T-cell (primary cell): Measurements from ENCODE around the gene POLR3E. TPM values are rescaled to one million over a fixed set of nuclear protein-coding genes. Genes with fewer than 3 reads are reported as not detected.

Experiments
- ATAC-seq, 4 experiments: fragments of 200-7000 bp in 3 of 4; fragments of 150-1000 bp in 1 of 4; cut with Tn5 transposase; replicated peaks in 1 of 4; 1 replicate in 3 of 4; 2 replicates in 1 of 4; pipeline ENCODE4 v1.10.0; 2021; ENCODE audit warnings: moderate library complexity in 3 of 4, mild to moderate bottlenecking in 2 of 4, moderate number of reproducible peaks in 1 of 4
- CTCF ChIA-PET, 2 donors: fragments of 300-600 bp; sonication (Branson Sonifier 250); formaldehyde crosslinking; loops; one replicate each; lab custom pipeline; 2022; ENCODE audit warnings: antibody characterized with exemption in 2 of 2; lab: Charles Lee
- POLR2A ChIA-PET, 2 donors: fragments of 300-600 bp; sonication (Branson Sonifier 250); formaldehyde crosslinking; loops; one replicate each; lab custom pipeline; 2022; ENCODE audit warnings: antibody characterized with exemption in 2 of 2; lab: Charles Lee
- DNase-seq, 35 experiments: peaks; one replicate each; pipeline versions ENCODE4 v3.0.0 to v3.0.0-alpha.2; 2013 to 2023
- H3K27ac ChIP-seq: one replicate; pipeline ENCODE4 v1.5.1; 2013; ENCODE audit warnings: low read length
- H3K27me3 ChIP-seq, 2 experiments: replicated peaks in 1 of 2; 1 replicate in 1 of 2; 2 replicates in 1 of 2; pipeline versions ENCODE4 v1.6.1 to v1.7.0; 2013; ENCODE audit warnings: low read length in 1 of 2, mixed read lengths in 1 of 2; ENCODE audit not compliant: control insufficient read depth in 2 of 2, insufficient read depth in 2 of 2; ENCODE audit errors: extremely low read depth in 1 of 2
- H3K36me3 ChIP-seq, 2 donors: 1 replicate in 1 of 2; 2 replicates in 1 of 2; pipeline versions ENCODE4 v1.6.1 to v1.7.0; 2013; ENCODE audit warnings: low read length in 1 of 2; ENCODE audit not compliant: control insufficient read depth in 2 of 2, insufficient read depth in 1 of 2; ENCODE audit errors: extremely low read depth in 1 of 2
- H3K4me1 ChIP-seq, 2 experiments: 1 replicate in 1 of 2; 2 replicates in 1 of 2; pipeline versions ENCODE4 v1.6.1 to v1.7.0; 2013; ENCODE audit warnings: low read length in 2 of 2, mixed read lengths in 1 of 2; ENCODE audit not compliant: insufficient read depth in 2 of 2, control insufficient read depth in 1 of 2; ENCODE audit errors: extremely low read depth in 1 of 2
- H3K4me3 ChIP-seq, 2 donors: 1 replicate in 1 of 2; 2 replicates in 1 of 2; pipeline versions ENCODE4 v1.5.1 to v1.7.0; 2013; ENCODE audit warnings: mild to moderate bottlenecking in 2 of 2, low read length in 1 of 2, moderate library complexity in 1 of 2; ENCODE audit not compliant: control insufficient read depth in 1 of 2; ENCODE audit errors: extremely low read depth in 1 of 2
- H3K9me3 ChIP-seq: 2 replicates; pipeline ENCODE4 v1.7.0; 2013
- H3K27ac Mint-ChIP-seq, 2 donors: one replicate each; pipeline ENCODE4 v1.8.0; 2020 to 2021; ENCODE audit warnings: mild to moderate bottlenecking in 2 of 2, mixed read lengths in 2 of 2
- H3K27me3 Mint-ChIP-seq, 2 donors: one replicate each; pipeline ENCODE4 v1.8.0; 2021 to 2022; ENCODE audit warnings: mixed read lengths in 2 of 2
- H3K36me3 Mint-ChIP-seq: one replicate; pipeline ENCODE4 v1.8.0; 2021; ENCODE audit warnings: mixed read lengths
- H3K4me1 Mint-ChIP-seq, 3 donors: one replicate each; pipeline ENCODE4 v1.8.0; 2020 to 2022; ENCODE audit warnings: mixed read lengths in 3 of 3, mild to moderate bottlenecking in 1 of 3
- H3K4me3 Mint-ChIP-seq, 3 donors: one replicate each; pipeline ENCODE4 v1.8.0; 2020 to 2022; ENCODE audit warnings: mild to moderate bottlenecking in 3 of 3, mixed read lengths in 3 of 3, moderate library complexity in 3 of 3
- H3K9me3 Mint-ChIP-seq, 3 donors: one replicate each; pipeline ENCODE4 v1.8.0; 2020 to 2022; ENCODE audit warnings: mixed read lengths in 3 of 3
- WGBS: methylation state at CpG from one replicate; pipeline ENCODE4 v1.1.5; 2013; ENCODE audit warnings: missing lambda C conversion rate; ENCODE audit not compliant: insufficient coverage; 5-methylcytosine and 5-hydroxymethylcytosine counted together
- total RNA-seq, 35 experiments: library from RNA in 6 of 35; stranded (reverse) in 6 of 35; fragments of 120-200 nt in 1 of 35; gene quantifications; one replicate each; pipeline versions ENCODE4 v1.2.1 to v1.2.4 and lab custom pipeline; 2013 to 2026

The POLR3E gene
- total RNA-seq, 5 donors from 2014 or later (not counting 1 experiment from before 2014, with no cell fraction given), result 79.3 to 174 (median 99.7) TPM

DNA sequence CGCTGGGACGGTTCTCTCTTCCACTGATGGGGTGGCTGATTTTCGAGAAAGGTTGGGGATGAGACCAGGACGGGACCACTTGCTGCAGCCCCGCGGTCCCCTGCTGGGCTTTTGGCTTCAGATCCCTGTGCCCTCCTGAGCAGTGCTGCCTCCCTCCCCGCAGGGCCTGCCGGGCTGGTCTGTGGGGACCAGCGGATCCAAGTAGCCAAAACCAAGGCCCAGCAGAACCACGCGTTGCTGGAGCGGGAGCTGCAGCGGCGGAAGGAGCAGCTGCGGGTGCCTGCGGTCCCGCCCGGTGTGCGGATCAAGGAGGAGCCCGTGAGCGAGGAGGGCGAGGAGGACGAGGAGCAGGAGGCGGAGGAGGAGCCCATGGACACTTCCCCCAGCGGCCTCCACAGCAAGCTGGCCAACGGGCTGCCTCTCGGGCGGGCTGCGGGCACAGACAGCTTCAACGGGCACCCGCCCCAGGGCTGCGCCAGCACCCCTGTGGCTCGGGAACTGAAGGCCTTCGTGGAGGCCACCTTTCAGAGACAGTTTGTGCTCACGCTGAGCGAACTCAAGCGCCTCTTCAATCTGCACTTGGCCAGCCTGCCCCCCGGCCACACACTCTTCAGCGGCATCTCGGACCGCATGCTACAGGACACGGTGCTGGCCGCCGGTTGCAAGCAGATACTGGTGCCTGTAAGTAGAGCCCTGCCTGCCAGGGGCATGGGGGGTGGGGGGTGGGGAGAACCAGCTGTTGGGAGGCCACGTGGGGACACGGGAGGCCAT, 28.6 kb downstream of the POLR3E start:
- Histone ChIP-seq H3K27ac (no peak overlapping the region), H3K27me3 (no peaks in the 10 kb centered on the region), H3K4me3 (no peak overlapping the region), H3K4me1 (peaks cover 0 to 10% of the 10 kb centered on the region in 2 experiments), H3K9me3 (no peaks in the 10 kb centered on the region), H3K36me3 (peaks cover 11 to 83% of the 10 kb centered on the region in 2 donors)
- Mint-ChIP-seq H3K4me1 (peaks cover 17 to 22% (median 17%) of the 10 kb centered on the region in 3 donors), H3K36me3 (peaks cover 37% of the 10 kb centered on the region), H3K27me3 (no peaks in the 10 kb centered on the region), H3K9me3 (no peaks in the 10 kb centered on the region), H3K4me3 (no peak overlapping the region), H3K27ac (no peak overlapping the region)
- peak in 1 of 35 experiments; percentile 10 for DNase-seq
- ATAC-seq, result no peak
- POLR2A ChIA-PET, result no interaction called here
- CTCF ChIA-PET, result no interaction called here
- 95% methylated on average over 39 of the region's 46 CpGs for WGBS

DNA sequence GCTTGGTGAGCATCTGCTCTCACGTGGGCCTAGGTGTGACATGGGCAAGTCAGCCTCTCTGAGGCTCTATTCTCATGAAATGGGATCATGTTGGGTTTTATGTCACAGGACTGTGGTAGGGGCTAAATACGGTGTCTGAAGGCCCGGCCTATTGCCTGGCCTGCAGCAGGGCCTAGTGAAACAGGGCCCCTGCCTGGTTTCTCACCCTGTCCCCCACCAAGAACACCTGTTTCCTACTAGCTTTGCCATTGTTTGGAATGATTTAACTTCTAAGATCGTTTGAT, 29.1 kb downstream of the POLR3E start:
- ATAC-seq, result no peak
- H3K36me3 ChIP-seq, result peaks cover 11 to 83% of the 10 kb centered on the region in 2 donors
- ChIA-PET CTCF (no interaction called here), POLR2A (no interaction called here)
- peaks cover 0 to 9% of the 10 kb centered on the region in 2 experiments for H3K4me1 ChIP-seq
- no peaks in the 10 kb centered on the region for H3K27me3 ChIP-seq
- Mint-ChIP-seq H3K4me1 (peaks cover 12 to 18% (median 12%) of the 10 kb centered on the region in 3 donors), H3K27ac (peak overlapping the region in 1 of 2 donors; percentile 44), H3K9me3 (no peaks in the 10 kb centered on the region), H3K4me3 (no peak overlapping the region), H3K36me3 (peaks cover 35% of the 10 kb centered on the region), H3K27me3 (no peaks in the 10 kb centered on the region)
- no peak for DNase-seq
- H3K27ac ChIP-seq, result no peak overlapping the region
- no peaks in the 10 kb centered on the region for H3K9me3 ChIP-seq
- 71% methylated on average over 1 of the region's 4 CpGs for WGBS
- H3K4me3 ChIP-seq, result no peak overlapping the region

DNA sequence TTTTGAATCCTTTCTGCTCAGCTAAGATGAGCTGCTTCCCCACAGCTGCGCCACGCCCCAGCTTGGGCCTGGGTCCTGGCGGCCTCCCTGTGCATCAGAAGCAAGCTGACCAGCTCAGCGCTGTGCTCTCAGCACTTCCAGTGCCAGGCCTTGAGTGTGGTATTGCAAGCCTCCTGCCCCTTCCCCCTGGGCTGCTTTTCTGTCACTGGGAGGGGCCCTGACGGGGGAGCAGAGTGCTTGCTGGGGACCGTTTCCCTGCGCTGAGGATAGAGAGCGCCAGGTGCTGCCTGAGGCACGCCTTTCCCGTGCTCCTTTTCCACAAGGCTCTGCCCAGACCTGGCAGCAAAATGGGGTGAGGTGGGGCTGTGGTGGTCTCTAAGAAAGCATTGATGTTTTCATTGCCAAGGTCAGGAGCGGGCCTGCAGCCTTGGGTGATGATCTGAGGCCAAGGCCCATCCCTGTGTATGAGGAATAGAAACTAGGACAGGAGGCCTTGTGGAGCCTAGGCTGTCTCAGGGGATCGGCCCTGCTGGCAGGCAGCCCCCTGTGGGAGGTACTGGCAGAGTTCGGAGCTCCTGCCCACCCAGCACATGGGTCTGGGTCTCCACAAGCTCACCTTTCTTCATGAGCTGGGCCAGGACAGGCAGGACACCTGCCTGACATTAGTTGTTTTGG, 29.7 kb downstream of the POLR3E start:
- no peaks in the 10 kb centered on the region for H3K9me3 Mint-ChIP-seq
- Histone ChIP-seq H3K4me1 (peaks cover 0 to 4% of the 10 kb centered on the region in 2 experiments), H3K9me3 (no peaks in the 10 kb centered on the region), H3K36me3 (peaks cover 11 to 84% of the 10 kb centered on the region in 2 donors), H3K27ac (no peak overlapping the region), H3K27me3 (no peaks in the 10 kb centered on the region), H3K4me3 (no peak overlapping the region)
- WGBS, result 93% methylated on average over 12 of the region's 13 CpGs
- ATAC-seq (no peak), DNase-seq (no peak)
- peaks cover 40% of the 10 kb centered on the region for H3K36me3 Mint-ChIP-seq
- H3K4me3 Mint-ChIP-seq, result no peak overlapping the region
- CTCF ChIA-PET, result no interaction called here
- no peaks in the 10 kb centered on the region for H3K27me3 Mint-ChIP-seq
- H3K27ac Mint-ChIP-seq, result peak overlapping the region in 1 of 2 donors; percentile 58
- peaks cover 10 to 22% (median 11%) of the 10 kb centered on the region in 3 donors for H3K4me1 Mint-ChIP-seq
- POLR2A ChIA-PET, result no interaction called here

DNA sequence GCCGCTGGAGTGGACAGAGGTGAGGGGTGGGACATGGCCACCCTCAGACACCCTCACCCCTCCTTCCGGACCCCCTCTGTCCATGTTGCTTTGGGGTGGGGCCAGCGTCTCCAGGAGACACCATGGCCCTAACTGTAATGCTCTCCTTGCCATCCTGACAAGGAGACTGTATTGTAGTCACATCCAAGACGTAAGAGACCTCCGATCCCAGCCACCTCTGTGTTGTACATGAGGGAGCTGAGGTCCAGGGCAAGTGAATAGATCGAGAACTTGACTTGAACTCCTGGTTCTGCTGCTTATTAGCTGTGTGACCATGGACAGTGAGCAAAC, 30.2 kb downstream of the POLR3E start:
- no peak overlapping the region for H3K4me3 Mint-ChIP-seq
- CTCF ChIA-PET, result no interaction called here

DNA sequence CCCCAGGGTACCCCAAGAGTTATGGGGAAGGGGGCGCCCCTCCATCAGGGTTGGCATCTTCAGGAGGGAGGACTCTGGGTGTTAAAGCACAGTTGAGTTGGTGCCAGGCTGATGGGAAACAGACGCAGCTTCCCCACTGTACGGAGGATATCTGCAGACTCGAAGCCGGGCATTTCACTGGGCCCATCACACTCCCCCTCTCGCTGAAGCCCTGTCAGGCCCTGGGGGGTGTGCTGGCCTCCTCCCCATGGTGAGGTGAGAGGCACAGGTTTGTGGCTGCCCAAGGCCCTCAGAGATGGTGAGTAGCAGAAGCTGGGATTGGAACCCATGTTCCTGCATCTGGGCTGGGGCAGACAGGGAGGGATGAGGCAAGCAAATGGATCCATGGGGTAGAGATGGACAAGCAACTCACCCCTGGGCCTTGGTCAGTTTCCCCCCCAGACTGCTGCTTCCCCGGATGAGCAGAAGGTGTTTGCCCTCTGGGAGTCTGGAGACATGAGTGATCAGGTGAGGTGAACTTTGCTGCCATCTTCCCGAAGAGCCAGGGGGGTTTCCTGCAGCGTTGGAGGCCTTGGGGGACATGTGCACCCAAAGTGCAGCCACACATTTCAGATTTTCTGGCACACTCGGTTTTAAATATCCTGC, 31.0 kb downstream of the POLR3E start:
- DNase-seq (no peak), ATAC-seq (no peak)
- H3K9me3 Mint-ChIP-seq, result no peaks in the 10 kb centered on the region
- H3K27me3 ChIP-seq, result no peaks in the 10 kb centered on the region
- H3K4me3 Mint-ChIP-seq, result no peak overlapping the region
- H3K27ac Mint-ChIP-seq, result peak overlapping the region; percentile 58
- peaks cover 10 to 24% (median 13%) of the 10 kb centered on the region in 3 donors for H3K4me1 Mint-ChIP-seq
- H3K9me3 ChIP-seq, result no peaks in the 10 kb centered on the region
- POLR2A ChIA-PET, result no interaction called here
- peaks cover 16 to 82% of the 10 kb centered on the region in 2 donors for H3K36me3 ChIP-seq
- CTCF ChIA-PET, result interaction anchor here (0.5 to 1.4 kb wide), 2 partner anchors 9 to 632 kb away, joined by 3 read pairs; no protein-coding TSS in a partner anchor
- H3K4me3 ChIP-seq, result no peak overlapping the region
- H3K27me3 Mint-ChIP-seq, result no peaks in the 10 kb centered on the region
- H3K4me1 ChIP-seq, result no peaks in the 10 kb centered on the region
- H3K36me3 Mint-ChIP-seq, result peaks cover 48% of the 10 kb centered on the region
- 95% methylated on average over 7 of the region's 10 CpGs for WGBS
- H3K27ac ChIP-seq, result no peak overlapping the region

More for the DNA sequence above, 30.2 kb downstream of the POLR3E start:
- POLR2A ChIA-PET, result no interaction called here
- H3K4me3 ChIP-seq, result no peak overlapping the region
- no peak overlapping the region for H3K27ac ChIP-seq
- H3K9me3 Mint-ChIP-seq, result no peaks in the 10 kb centered on the region
- ATAC-seq (no peak), DNase-seq (no peak)
- no peaks in the 10 kb centered on the region for H3K27me3 Mint-ChIP-seq
- no peaks in the 10 kb centered on the region for H3K27me3 ChIP-seq
- no peaks in the 10 kb centered on the region for H3K9me3 ChIP-seq
- peak overlapping the region; percentile 58 for H3K27ac Mint-ChIP-seq
- H3K36me3 ChIP-seq, result peaks cover 15 to 84% of the 10 kb centered on the region in 2 donors
- peaks cover 10 to 24% (median 13%) of the 10 kb centered on the region in 3 donors for H3K4me1 Mint-ChIP-seq
- peaks cover 45% of the 10 kb centered on the region for H3K36me3 Mint-ChIP-seq
- no peaks in the 10 kb centered on the region for H3K4me1 ChIP-seq
- 100% methylated on average over 1 of the region's 6 CpGs for WGBS

DNA sequence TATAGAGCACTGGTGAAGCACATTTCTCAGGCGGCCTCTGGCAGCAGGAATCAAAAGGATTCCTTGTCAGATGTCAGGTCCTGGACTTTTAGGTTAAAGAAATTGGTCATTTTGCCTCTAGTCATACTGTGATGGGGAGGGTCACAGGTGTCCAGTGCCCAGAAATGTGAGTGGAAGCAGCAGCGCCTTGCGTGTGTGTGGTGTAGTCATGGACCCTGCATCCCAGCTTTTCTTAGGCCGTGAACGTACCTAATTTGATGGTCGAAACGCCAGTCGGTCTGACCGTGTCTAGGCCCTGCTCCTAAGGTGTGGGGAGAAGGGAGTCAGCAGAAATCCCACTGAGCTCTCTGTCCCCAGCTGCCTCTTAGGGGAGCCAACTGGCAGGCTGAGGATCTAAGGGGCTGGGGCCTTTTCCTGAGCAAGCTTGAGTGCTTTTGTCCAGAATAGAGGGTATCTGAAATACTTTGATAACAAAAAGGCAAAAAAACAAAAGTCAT, 32.0 kb downstream of the POLR3E start:
- Mint-ChIP-seq H3K36me3 (peaks cover 53% of the 10 kb centered on the region), H3K9me3 (no peaks in the 10 kb centered on the region), H3K4me1 (peaks cover 13 to 29% (median 19%) of the 10 kb centered on the region in 3 donors), H3K27ac (peak overlapping the region in 1 of 2 donors; percentile 69), H3K4me3 (no peak overlapping the region), H3K27me3 (no peaks in the 10 kb centered on the region)
- DNase-seq, result no peak
- H3K36me3 ChIP-seq, result peaks cover 10 to 87% of the 10 kb centered on the region in 2 donors
- H3K27me3 ChIP-seq, result no peaks in the 10 kb centered on the region
- H3K4me3 ChIP-seq, result no peak overlapping the region
- ChIA-PET CTCF (interaction anchor here (0.5 to 1.4 kb wide), 2 partner anchors 10 to 633 kb away, joined by 3 read pairs; no protein-coding TSS in a partner anchor), POLR2A (interaction anchor here in 1 of 2 donors (0.6 kb wide), 1 partner anchor 111 kb away, joined by 8 read pairs; no protein-coding TSS in a partner anchor)
- 98% methylated on average over 9 of the region's 9 CpGs for WGBS
- H3K4me1 ChIP-seq, result no peaks in the 10 kb centered on the region
- no peak for ATAC-seq
- H3K9me3 ChIP-seq, result no peaks in the 10 kb centered on the region
- H3K27ac ChIP-seq, result no peak overlapping the region
